ENCODE data around the gene IZUMO4.

- no peak for TF ChIP-seq CTCF (IDR thresholded peaks at IDR 0.05)
- TF ChIP-seq POLR2A (IDR thresholded peaks at IDR 0.05) = no peak
- no peak for TF ChIP-seq EP300 (IDR thresholded peaks at IDR 0.05)
Observed at GRCh38 chr19:2077833-2078619, 18.7 kb upstream of the IZUMO4 start.
